ENCODE data around the gene EPHA2. TPM values are rescaled to one million over a fixed set of nuclear protein-coding genes. Genes with fewer than 3 reads are reported as not detected.
"Not testable (repeated sequence)": the region's sequence is repeated elsewhere in the genome, so short reads cannot be mapped to it uniquely, and the experiment has no call there.

The EPHA2 gene
- not detected for polyA plus RNA-seq (2012; ENCODE audit: missing spikeins)

DNA sequence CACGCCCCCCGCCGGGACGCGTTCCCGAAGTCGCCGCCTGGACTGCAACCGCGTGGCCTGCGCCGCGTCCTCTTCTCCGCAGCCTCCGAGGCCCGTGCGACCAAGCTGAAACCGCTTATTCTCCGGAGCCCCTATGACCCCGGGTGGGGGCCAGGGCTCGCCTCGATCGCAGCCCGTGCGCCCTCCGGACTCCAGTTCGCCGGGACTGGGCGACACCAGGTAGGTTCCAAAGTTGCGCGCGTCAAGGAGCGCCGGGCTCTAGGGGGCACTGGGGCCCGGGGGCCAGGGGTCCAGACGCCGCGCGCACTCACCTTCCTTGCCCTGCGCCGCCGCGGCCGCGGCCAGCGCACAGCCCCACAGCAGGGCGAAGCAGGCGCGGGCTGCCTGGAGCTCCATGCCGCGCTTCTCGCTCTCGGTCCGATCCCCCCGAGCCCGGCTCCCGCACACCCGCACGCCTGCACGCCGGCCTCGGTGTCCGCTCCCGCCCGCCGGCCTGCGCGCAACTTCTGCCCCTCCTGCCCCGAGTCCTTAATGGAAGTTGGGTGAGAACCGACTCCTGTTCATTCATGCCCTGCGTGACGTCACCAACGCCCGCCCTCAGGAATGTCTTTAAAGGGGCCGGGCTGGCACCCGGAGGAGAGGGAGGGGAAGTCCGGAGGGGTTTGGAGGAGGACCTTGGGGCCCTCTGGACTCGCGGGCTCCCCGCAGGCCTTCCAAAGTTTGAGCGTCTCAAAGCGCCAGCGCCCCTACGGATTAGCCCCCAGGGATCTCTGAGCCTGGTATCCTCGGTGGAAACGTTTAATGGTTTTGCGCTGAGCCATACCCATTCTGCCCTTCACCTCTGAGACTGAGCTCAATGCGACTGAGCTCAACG is at the start of gene EPHA2:
Gene EPHA2 (minus strand): TSS at position 533 of the 874 bp plus-strand sequence. CDS start 137 bp downstream, at position 396.
- DNase-seq (ENCODE audit: insufficient read length) (no peak), FAIRE-seq (no peak)
- no peak for TF ChIP-seq POLR2AphosphoS5 (IDR thresholded peaks at IDR 0.05; ENCODE audit: low read depth, low read length)
- TF ChIP-seq TAF1 (IDR thresholded peaks at IDR 0.05; ENCODE audit: borderline replicate concordance, low read depth, low read length): no peak
- no peak for TF ChIP-seq POLR2A (IDR thresholded peaks at IDR 0.05; ENCODE audit: low read depth, low read length)

DNA sequence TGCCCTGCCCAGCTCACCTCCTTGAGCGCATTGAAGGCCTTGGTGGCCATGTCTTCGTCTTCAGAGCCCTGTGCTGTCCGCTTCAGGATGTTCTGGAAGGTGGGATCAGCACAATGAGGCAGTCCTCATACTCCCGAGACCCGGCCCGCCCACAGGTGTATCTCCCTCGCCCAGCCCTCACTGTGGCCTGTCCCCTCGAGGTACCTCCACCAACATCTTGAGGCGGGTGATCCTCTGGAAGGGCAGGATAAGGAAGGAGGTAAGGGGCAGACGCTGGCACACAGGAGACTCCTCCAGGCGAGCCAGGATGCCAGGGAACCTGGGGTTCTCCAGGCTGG is 49.4 kb upstream of the EPHA2 start:
- FAIRE-seq: no peak

DNA sequence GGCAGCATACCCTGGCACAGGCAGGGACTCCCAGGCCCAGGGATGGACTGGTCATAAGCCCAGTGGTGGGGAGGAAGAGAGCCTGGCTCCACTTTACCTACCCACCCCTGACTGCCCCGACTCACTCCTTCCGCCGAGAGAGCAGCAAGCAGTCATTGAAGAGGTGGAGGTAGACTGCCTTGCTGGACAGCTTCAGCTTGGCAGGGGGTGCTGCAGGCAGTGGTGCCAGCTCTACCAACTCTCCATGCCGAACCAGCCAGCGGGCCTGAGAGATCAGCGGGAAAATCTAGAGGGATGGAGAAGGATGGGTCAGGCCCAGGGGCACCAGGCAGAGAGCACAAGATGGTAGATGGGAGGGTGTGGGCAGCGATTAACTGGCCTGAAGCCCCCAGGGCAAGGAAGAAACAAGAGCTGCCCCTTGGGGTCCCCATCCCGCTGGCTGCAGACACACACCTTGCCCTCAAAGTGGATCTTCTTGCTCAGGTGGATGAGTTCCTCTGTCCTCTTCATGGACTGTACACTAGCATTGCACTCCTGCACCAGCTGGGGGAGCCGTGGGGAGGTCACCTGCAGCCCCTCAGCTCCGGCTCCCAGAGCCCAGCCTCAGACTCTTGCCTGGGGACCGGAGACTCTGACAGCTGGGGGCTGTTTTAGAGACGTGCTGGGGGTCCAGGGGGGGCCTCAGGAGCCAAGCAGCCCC is 48.9 kb upstream of the EPHA2 start:
- DNase-seq (ENCODE audit: insufficient read length) (no peak), FAIRE-seq (no peak)
- no peak for TF ChIP-seq POLR2AphosphoS5 (IDR thresholded peaks at IDR 0.05; ENCODE audit: low read depth, low read length)
- TF ChIP-seq TAF1 (IDR thresholded peaks at IDR 0.05; ENCODE audit: borderline replicate concordance, low read depth, low read length): no peak
- TF ChIP-seq POLR2A (IDR thresholded peaks at IDR 0.05; ENCODE audit: low read depth, low read length): no peak

More for the DNA sequence above, 49.4 kb upstream of the EPHA2 start:
- no peak for TF ChIP-seq TAF1 (IDR thresholded peaks at IDR 0.05; ENCODE audit: borderline replicate concordance, low read depth, low read length)
- no peak for TF ChIP-seq POLR2AphosphoS5 (IDR thresholded peaks at IDR 0.05; ENCODE audit: low read depth, low read length)
- no peak for TF ChIP-seq POLR2A (IDR thresholded peaks at IDR 0.05; ENCODE audit: low read depth, low read length)
- no peak for DNase-seq (ENCODE audit: insufficient read length)

GRCh38 chr1:16204216-16204615 is 48.3 kb upstream of the EPHA2 start:
- no peak for FAIRE-seq
- TF ChIP-seq POLR2AphosphoS5 (IDR thresholded peaks at IDR 0.05; ENCODE audit: low read depth, low read length) (no peak), TAF1 (IDR thresholded peaks at IDR 0.05; ENCODE audit: borderline replicate concordance, low read depth, low read length) (no peak), POLR2A (IDR thresholded peaks at IDR 0.05; ENCODE audit: low read depth, low read length) (no peak)
- no peak for DNase-seq (ENCODE audit: insufficient read length)

GRCh38 chr1:16203550-16203949 is 47.7 kb upstream of the EPHA2 start:
- no peak for DNase-seq (ENCODE audit: insufficient read length)
- FAIRE-seq: no peak
- TF ChIP-seq POLR2A (IDR thresholded peaks at IDR 0.05; ENCODE audit: low read depth, low read length) (no peak), POLR2AphosphoS5 (IDR thresholded peaks at IDR 0.05; ENCODE audit: low read depth, low read length) (no peak), TAF1 (IDR thresholded peaks at IDR 0.05; ENCODE audit: borderline replicate concordance, low read depth, low read length) (no peak)

DNA sequence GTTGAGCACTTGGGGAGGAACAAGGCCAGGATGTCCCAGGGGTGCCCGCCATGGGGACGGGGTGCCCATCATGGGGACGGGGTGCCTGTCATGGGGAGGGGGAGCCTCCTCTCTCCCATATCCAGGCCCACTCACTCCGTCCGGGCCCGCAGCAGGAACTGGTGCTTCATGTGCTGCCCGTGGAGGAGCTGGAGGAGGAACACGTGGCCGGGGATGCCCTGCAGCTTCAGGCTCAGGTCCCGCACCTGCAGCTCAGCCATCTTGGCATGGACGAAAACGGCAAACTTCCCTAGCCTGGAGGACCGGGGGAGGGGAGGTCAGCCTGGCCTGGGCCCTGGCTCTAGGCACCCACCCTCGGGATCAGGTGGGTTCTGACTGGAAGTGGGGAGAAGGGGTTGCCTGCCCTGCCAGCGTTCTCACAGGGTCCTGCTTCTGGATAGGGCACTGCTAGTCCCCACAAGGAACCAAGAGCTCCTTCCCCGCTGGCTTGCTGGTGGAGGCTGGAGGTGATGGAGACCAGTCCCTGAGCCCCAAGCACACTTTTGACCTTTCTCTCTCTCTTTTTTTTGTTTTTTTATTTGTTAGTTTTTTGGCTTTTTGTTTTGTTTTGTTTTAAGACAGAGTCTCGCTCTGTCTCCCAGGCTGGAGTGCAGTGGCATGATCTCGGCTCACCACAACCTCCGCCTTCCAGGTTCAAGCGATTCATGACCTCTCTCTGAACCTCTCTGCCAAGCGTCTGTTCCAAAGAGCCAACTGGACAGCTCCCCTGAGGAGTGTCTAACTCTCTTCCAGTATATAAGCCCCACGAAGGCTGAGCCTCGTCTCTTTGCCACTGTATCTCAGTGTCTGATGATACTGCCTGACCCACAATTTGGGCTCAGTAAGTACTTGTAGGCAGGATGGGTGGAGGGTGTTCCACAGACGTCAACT is 46.7 kb upstream of the EPHA2 start:
- DNase-seq (ENCODE audit: insufficient read length) (no peak), FAIRE-seq (no peak)
- TF ChIP-seq POLR2A (IDR thresholded peaks at IDR 0.05; ENCODE audit: low read depth, low read length) (no peak), POLR2AphosphoS5 (IDR thresholded peaks at IDR 0.05; ENCODE audit: low read depth, low read length) (no peak), TAF1 (IDR thresholded peaks at IDR 0.05; ENCODE audit: borderline replicate concordance, low read depth, low read length) (no peak)

- FAIRE-seq (no peak), DNase-seq (ENCODE audit: insufficient read length) (no peak)
- TF ChIP-seq POLR2A (IDR thresholded peaks at IDR 0.05; ENCODE audit: low read depth, low read length) (no peak), TAF1 (IDR thresholded peaks at IDR 0.05; ENCODE audit: borderline replicate concordance, low read depth, low read length) (no peak), POLR2AphosphoS5 (IDR thresholded peaks at IDR 0.05; ENCODE audit: low read depth, low read length) (no peak)
Observed at GRCh38 chr1:16199700-16200099, 43.8 kb upstream of the EPHA2 start.

- FAIRE-seq (no peak), DNase-seq (ENCODE audit: insufficient read length) (no peak)
- TF ChIP-seq POLR2A (IDR thresholded peaks at IDR 0.05; ENCODE audit: low read depth, low read length): no peak
- no peak for TF ChIP-seq POLR2AphosphoS5 (IDR thresholded peaks at IDR 0.05; ENCODE audit: low read depth, low read length)
- no peak for TF ChIP-seq TAF1 (IDR thresholded peaks at IDR 0.05; ENCODE audit: borderline replicate concordance, low read depth, low read length)
Observed at GRCh38 chr1:16199157-16199501, 43.3 kb upstream of the EPHA2 start.

DNA sequence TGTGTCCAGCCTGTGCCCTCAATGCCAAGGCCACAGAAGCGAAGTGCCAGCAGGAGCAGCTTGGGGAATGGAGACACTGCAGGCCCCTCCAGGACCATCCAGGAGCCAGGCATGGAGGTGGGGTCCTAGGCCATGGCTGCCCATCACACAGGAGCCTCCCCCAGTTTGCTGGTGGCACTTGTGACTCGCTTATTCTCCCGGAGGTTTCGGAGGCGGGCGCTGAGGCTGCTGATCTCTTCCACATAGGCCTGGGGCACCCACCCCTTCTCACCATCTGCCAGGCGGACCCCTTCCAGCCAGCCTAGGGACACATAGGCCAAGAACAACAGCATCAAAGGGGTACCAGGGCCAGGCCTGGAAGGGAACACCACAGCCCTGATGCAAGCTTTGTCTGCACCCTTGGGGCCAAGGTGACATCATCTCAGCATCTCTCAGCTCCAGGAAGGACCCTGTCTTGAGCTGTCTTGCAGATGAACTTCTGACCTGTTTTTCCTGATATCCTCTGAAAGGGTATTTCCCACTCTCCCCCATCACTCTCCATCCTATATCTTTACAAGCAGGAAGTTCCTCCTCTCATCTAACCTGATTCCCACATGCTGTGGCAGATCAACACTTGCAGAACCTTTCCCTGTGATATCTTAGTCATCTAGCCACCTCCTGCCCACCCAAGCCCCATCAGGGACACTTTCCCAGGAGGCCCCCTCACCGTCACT is 42.7 kb upstream of the EPHA2 start:
- TF ChIP-seq POLR2AphosphoS5 (IDR thresholded peaks at IDR 0.05; ENCODE audit: low read depth, low read length): no peak
- TF ChIP-seq TAF1 (IDR thresholded peaks at IDR 0.05; ENCODE audit: borderline replicate concordance, low read depth, low read length): no peak
- TF ChIP-seq POLR2A (IDR thresholded peaks at IDR 0.05; ENCODE audit: low read depth, low read length): no peak
- no peak for FAIRE-seq
- no peak for DNase-seq (ENCODE audit: insufficient read length)

DNA sequence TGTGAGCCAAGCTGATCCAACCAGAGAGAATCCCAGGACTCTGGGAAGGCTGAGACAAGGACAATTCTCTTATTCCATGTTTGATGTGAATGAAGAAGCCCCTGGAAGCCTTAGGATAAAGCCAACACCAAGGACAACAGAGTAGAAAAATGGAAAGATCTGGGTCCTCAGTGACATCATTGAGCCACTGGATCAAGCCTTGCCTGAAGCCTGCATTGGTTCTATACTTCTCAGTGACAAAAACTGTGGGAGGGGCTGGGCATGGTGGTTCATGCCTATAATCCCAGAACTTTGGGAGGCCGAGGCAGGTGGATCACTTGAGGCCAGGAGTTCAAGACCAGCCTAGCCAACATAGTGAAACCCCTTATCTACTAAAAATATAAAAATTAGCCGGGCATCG is 41.0 kb upstream of the EPHA2 start:
- FAIRE-seq (no peak), DNase-seq (ENCODE audit: insufficient read length) (no peak)
- TF ChIP-seq TAF1 (IDR thresholded peaks at IDR 0.05; ENCODE audit: borderline replicate concordance, low read depth, low read length) (no peak), POLR2AphosphoS5 (IDR thresholded peaks at IDR 0.05; ENCODE audit: low read depth, low read length) (no peak), POLR2A (IDR thresholded peaks at IDR 0.05; ENCODE audit: low read depth, low read length) (no peak)

GRCh38 chr1:16196139-16196538 is 40.3 kb upstream of the EPHA2 start:
- not testable (repeated sequence) for DNase-seq (ENCODE audit: insufficient read length); FAIRE-seq
